Measurements from ENCODE around the gene CDK5RAP2. TPM values are rescaled to one million over a fixed set of nuclear protein-coding genes. Genes with fewer than 3 reads are reported as not detected.
"Not testable (repeated sequence)": the region's sequence is repeated elsewhere in the genome, so short reads cannot be mapped to it uniquely, and the experiment has no call there.

CDK5RAP2 gene
- polyA plus RNA-seq (ENCODE audit: insufficient read length in 10 of 10): 10 to 100 TPM; 35.5 to 54.8 (median 45.7) TPM
- long read RNA-seq, donor 1, partial matches to known transcripts: 0 of 1 reads
- long read RNA-seq, donor 1, other reads (novel, unspliced or antisense): 0 of 1 reads
- long read RNA-seq, donor 2, partial matches to known transcripts: 0 of 2 reads
- long read RNA-seq, donor 2, other reads (novel, unspliced or antisense): 0 of 2 reads
- long read RNA-seq, donor 3: 0 reads
- long read RNA-seq, donor 4, partial matches to known transcripts: 0 of 1 reads
- long read RNA-seq, donor 4, other reads (novel, unspliced or antisense): 0 of 1 reads
- long read RNA-seq, donor 5, partial matches to known transcripts: 0 of 2 reads
- long read RNA-seq, donor 5, other reads (novel, unspliced or antisense): 0 of 2 reads
- long read RNA-seq, donor 6, full-length matches to known transcripts: 4 of 9 reads
- long read RNA-seq, donor 6, partial matches to known transcripts: 5 of 9 reads
- long read RNA-seq, donor 6, other reads (novel, unspliced or antisense): 0 of 9 reads
- long read RNA-seq, donor 7, full-length matches to known transcripts: 4 of 4 reads
- long read RNA-seq, donor 7, partial matches to known transcripts: 0 of 4 reads
- long read RNA-seq, donor 7, other reads (novel, unspliced or antisense): 0 of 4 reads
- long read RNA-seq, donor 8, partial matches to known transcripts: 0 of 2 reads
- long read RNA-seq, donor 8, other reads (novel, unspliced or antisense): 0 of 2 reads
- long read RNA-seq, donor 9: 0 reads

DNA sequence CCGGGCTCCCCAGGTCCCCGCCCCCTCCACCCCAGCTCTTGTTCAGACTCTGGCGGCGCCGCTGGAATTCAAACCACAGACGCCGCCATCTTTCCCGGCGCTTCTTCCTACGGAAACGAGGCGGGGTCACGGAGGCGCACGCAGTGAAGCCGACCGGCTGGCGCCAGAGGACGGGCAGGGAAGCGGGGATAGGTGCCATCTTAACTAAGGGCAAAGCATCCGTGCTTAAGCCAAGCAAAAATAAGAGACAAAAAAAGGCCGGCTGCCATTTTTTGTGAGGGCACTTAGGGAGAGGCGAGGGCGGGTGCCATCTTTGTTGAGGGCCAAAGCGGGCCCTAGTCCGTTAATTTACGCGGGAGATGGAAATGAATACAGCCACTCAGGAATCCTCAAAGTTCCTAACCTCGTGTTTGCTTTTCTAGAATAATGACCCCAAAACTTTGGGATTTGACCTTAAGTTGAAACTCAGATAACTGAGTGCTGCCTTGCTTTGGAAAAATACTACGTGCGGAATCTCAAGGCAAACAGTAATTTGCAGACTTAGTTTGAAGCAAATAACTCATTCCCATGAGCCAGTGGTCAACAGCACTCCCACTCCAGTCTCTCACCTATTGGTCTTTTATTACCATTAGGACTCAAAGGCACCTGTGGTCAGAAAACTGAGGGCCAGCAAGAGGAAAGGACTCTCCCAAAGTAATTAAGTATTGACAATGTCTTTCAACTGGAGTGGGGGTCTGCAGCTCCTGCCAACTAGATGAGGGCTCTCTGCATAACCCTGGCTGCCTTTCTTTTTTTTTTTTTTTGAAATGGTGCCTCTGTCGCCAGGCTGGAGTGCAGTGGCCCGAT, at the start of gene CDK5RAP2:
CDK5RAP2 (minus strand) TSS at position 117 of the 846 bp plus-strand sequence. CDS start 189 bp downstream, outside the sequence.
- peak; percentile 96 to 98 (median 98) for DNase-seq

DNA sequence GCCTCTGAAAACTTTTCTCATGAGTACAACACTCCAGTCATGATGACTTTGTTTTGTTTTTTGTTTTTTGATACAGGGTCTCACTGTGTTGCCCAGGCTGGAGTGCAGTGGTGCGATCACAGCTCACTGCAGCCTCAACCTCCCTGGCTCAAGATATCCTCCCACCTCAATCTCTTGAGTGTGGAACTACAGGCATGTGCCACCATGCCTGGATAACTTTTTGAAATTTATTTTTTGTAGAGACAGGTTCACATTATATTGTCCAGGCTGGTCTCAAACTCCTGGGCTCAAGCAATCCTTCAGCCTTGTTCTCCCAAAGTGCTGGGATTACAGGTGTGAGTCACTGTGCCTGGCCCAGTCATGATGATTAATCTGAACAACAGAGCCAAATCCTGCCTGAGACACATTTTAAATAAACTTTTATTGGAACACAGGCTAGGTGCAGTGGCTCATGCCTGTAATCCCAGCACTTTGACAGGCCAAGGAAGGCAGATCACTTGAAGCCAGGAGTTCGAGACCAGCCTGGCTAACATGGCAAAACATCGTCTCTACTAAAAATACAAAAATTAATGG, 49.0 kb upstream of the CDK5RAP2 start:
- DNase-seq: not testable (repeated sequence)

DNA sequence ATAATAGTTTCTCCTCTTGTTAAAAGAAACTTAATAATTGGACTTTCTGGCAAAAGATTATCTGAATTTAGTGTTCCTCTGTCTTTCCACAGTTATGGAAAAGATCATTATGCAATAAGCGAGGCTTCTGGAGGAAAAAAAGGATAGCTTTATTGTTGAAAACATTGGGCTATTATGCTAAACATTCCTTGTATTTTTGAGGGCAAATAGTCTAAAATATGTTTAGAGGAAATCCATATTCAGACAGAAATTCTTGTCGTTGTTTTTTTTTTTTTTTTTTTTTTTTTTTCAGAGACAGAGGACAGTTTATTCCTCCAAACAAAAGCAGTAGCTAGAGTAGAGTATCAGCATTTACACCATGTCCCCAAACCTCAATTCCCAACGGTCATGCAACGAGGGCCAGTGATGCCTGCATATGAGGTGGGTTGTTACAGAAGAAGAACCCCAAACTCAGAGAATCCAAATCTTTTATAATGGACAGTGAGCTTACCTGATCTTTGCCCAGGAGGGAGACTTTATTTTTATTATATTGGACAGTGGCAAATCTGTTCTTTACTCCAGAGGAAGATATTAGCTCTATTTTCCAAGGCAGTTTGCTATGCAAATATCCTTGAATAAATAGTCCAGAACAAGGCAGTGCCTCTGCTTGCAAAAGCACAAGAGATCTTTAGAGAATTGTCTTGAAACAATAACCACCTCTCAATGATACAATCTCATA, 48.4 kb upstream of the CDK5RAP2 start:
- DNase-seq: no peak

DNA sequence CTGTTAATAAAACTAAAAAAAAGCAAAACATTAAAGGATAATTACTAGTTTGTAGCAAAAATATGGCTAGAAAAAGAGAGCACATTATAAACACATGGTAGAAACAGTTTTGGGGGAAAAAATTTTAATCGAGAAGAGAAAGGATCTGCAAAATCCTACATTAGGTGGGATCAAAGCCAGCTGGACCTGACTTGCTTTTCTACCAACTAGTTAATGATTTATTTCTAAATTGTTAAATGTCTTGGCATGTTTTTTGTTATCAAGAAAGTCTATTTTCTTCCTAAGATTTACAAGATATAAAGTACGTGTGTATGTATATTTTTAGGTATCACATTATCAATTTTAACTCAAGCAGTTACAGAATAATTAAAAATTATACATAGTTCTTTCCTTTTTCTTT, 47.1 kb upstream of the CDK5RAP2 start:
- DNase-seq: no peak

DNA sequence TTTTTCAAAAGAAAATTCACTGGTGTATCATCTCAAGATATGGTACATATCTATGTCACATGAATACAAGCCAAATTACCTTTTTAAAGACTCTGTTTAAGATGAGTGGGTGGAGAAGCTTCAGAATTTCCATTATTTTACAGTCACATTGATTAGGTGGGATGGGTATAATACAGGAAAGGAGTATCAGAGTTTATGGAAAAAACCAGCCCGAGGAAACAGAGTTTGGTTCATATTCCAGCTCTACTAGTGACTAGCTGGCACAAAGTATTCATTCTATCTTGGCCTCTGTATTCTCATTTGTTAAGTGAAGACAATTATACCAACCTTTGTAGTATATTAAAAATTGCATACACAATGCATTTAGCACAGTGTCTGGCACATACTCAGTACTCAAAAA, 46.5 kb upstream of the CDK5RAP2 start:
- no peak for DNase-seq

DNA sequence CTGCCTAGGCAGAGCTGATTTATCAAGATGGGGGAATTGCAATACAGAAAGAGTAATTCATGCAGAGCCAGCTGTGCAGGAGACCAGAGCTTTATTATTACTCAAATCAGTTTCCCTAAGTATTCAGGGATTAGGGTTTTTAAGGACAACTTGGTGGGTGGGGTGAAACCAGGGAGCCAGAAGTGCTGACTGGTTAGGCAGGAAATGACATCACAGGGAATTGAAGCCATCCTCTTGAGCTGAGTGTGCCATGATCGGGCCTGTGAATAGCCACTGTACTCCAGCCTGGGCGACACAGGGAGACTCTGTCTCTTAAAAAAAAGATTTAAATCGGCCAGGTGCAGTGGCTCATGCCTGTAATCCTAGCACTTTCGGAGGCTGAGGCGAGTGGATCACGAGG, 45.3 kb upstream of the CDK5RAP2 start:
- no peak for DNase-seq

DNA sequence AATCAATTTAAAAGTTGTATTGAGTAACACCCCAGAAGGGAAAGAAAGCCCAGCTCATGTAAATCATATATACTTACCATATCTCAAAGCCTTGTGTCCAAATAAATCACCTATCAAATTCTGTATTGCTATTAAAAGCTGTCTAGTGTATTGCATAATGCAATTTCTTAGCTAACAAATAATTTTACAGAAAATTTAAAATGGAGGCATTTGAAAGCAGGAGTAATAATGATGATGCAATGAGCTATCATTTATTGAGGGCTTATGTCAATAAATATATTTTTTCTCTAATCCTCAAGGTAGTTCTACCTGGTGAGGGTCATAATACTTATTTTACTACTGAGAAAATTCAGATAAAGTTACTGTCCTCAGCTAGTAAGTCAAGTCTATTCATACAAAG, 42.8 kb upstream of the CDK5RAP2 start:
- no peak for DNase-seq

DNA sequence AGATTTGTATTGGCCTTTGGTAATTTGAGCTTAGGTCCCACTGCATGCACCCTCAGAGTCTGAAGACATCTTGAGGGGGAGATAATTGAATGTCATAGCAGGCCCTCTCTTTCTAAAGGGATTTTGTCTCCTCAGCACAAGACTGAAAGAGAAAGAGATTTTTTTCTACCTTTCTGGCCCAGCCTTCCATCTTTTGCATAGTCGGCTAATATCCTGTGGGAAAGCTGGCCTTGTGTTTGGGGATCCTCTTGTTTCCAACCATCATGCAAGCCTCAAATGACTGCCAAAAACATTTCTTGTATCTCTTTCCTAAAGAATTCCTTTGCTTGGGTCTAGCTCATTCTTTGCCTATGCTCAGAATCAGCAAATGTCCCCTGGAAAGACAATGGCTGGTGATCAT, 42.0 kb upstream of the CDK5RAP2 start:
- no peak for DNase-seq

DNA sequence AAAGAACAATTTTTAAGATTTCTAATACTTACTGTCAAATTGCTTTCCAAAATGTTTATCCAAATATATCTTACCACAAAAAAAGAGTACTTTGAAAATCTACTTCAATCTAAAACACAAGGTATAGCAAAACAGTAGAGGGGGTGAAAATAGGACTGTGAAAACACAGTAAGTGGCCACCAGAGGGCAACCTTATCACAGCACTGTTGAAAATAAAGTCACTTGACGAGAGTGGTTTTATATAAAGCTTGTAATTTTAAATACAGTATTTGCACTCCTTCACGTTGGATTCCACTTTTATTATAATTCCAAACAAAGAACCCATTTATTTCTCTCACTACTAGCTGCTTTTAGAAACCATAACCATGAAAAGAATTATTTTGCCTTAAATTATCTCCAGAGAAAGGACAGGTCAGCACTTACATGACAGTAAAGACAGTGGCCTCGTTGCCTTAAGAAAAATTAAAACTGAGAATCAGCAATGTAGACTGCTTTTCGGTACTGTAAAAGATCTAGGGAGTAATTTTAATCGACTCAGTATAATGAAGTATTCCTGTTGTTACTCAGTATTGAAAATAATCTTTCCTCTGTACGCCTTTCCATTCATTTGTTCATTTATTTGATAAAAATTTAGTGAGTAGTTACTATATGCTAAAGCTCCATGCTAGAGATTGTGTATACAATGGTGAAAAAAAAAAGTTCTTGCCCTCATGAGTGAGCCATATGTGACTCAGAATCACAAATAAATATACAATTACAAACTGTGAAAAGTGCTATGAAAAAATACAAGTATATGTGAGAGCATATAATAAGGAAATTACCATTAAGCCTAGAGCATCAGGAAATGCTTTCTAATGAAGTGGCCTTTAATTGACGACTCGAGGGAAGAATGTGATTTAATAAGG, 40.0 kb upstream of the CDK5RAP2 start:
- DNase-seq: peak; percentile 53 to 79 (median 66)

DNA sequence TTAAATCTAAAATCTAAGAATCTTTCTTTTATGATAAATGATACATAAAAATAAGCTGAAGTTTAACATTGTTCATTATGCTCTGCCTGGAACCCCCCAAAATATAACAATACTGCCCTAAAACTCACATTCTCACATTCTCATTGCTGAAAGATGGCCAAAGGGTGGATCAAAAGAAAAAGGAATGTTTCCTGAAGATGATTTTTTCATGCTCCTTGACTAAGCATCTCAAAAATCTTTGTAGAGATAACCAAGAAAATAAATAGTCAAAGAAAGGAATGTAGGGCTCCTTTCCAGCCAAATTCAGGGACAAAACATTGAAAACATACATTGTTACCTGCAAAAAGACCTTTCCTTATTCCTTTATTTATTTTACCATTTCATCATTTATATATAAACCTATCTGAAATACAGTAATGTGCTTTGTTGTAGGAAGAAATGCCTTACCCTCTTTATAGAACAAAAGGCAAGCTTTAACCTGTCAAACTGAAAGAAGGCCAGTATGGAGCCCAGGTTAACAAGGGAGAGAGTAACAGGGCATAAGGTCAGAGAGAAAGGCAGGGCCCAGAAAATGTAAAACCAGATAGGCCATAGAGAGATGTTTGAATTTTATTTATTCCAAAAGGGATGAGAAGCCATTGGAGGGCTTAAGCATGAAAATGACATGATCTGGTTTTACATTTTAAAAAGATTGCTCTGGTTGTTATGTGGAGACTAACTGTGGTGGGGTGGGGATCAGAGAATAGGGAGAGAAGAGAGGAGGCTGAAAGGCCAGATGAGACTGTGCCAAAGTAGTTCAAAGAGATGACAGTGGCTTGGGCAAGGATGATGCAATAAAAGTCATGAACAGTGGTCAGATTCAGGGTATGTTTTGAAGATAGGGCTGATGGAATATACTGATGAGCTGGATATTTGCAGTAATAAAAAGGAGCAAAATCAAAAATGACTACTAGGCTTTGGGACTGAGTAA, 37.3 kb upstream of the CDK5RAP2 start:
- no peak for DNase-seq

DNA sequence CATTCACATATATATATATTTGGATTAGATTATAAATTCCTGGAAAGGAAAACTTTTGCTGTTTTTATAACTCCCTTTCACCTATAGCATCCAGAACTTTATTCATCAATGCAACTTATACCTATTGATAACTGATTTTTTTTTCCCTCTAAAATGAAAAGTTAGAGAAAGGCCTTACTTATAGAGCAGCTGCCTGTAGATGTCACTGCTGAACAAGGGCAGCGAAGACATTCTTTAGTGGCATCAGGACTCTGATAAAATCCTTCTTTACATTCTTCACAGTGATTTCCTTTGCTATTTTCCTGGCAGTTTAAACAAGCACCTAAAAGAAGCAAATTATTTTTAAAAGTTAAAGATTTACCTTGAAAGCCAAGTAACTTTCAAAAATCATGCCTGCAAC, 32.3 kb upstream of the CDK5RAP2 start:
- DNase-seq: no peak

DNA sequence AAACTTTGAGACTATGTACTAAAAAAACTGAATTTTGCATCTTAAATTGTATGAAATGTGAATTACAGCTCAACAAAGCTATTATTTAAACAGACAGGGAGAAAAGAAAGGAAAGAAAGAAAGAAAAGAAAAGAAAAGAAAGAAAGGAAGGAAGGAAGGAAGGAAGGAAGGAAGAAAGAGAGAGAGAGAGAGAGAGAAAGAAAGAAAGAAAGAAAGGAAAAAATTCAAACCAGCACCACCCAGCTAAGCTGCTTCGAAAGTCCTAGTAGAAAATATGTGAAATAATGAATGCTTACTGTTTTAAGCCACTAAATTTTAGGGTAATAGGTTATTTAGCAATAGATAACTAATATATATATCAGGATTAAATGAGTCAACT, 31.7 kb upstream of the CDK5RAP2 start:
- DNase-seq: no peak

DNA sequence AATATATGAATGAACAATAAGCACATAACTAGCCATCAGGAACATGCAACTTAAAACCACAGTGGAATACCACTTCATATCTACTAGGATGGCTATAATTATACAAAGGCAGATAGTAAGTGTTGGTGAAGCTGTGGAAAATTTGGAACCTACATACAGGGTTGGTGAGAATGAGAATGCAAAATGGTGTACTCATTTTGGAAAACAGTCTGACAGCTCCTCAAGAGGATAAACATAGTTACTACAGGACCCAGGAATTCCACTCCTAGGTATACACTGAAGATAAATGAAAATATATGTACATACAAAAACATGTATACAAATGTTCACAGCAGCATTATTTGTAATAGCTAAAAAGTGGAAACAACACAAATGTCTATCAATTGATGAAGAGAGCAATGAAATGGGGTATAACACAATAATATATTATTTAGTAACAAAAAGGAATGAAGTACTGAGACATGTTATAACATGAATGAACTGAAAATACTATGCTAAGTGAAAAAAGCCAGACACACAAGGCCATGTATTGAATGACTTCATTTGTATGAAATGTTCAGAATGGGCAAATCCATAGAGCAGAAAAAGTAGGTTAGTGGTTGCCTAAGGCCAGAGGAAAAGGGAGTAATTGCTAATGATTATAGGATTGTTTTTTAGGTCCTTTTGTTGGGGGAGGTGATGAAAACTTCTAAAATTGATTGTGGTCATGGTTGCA, 31.2 kb upstream of the CDK5RAP2 start:
- DNase-seq: no peak

DNA sequence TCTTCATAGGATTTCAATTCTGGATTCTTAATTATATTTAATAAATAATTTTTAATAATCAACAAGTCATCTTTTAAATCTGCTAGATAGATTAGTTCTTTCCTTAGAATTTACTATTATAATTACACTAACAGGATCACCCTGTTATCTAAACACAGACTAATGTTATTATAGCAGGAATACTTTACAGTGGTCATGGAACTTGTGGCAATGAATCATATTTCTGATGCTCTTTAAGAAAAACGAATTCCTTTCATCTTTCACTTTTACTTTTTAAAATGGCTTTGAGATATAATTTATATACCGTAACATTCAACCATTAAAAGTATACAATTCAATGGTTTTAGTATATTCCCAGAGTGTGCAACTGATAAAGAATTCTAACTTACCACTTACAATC, 29.7 kb upstream of the CDK5RAP2 start:
- no peak for DNase-seq

DNA sequence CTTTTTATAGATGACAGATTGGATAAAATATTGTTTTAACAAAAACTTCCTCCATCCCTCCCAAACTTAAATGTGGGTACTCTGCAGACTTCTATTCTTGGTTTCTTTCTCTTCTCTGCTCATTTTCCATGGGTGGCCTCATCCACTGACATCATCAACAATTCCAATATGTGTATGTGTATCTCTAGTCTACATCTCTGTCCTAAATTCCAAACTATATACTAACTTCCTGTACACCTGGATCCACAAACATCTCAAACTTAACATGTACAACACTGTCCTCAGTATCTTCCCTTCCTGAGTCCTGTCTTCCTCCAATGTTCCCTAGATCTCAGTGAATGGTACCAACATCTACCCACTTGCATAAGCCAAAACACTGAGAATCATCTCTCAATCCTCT, 28.5 kb upstream of the CDK5RAP2 start:
- no peak for DNase-seq

DNA sequence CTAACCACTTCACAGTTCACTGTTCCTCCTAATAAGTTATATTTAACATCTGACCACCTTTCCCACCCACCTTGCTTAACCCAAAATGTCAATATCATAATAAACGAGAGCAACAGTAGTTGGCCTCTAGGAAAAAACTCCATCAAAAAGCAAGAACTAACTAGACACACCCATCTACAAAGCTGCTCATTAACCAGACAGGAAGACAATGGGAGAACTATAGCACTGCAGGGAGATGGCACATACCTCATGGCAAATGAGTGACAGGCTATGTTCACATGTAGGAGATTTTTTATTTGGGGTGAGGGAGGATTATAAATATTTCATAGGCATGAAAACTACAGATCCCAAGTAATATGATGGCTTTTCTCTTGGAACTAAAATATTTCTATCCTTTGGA, 23.6 kb upstream of the CDK5RAP2 start:
- DNase-seq: no peak

DNA sequence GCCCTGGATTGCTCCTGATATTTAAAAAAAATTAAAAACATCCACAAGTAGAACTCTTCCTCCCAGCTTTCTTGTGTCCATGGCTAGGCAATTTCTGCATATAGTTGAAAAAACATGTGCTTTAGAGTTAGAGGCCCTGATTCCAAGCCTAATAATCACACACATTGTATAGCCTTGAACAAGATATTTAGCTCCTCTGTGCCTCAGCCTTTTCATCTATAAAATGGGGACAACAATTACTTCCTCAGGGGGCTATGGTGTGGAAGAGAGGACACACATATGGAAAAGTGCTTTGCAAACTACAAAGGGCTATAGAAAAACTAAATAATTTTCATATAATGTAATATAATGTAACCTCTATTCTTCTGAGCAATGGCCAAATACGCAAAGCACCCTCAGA, 23.0 kb upstream of the CDK5RAP2 start:
- no peak for DNase-seq

DNA sequence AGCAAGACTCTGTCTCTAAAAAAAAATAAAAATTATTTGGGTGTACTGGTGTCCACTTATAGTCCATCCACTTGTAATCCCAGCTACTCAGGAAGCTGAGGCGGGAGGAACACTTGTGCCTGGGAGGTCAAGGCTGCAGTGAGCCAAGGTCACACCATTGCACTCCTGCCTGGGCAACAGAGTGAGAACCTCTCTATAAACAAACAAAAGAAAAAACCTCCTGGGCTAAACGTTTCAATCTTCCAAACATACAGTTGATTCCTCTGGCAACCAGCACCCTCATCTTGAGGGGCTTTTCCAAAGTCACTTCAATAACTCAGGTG, 13.9 kb upstream of the CDK5RAP2 start:
- no peak for DNase-seq

All from muscle of back (tissue), 13 donors.